OCI-LY7 (cell line): ENCODE data around the gene KIF7.

Experiments
- EZH2phosphoT487 ChIP-seq: fragments of 200-600 bp; sonication (generic); IDR thresholded peaks from 2 replicates; pipeline ENCODE4 v1.6.1; 2018; ENCODE audit warnings: low read depth, borderline replicate concordance, mild to moderate bottlenecking, mixed run types, antibody characterized with exemption, low read length, moderate library complexity, mixed read lengths
- TF ChIP-seq, protein P1 (sequence below): fragments of 200-600 bp; sonication (generic); conservative IDR thresholded peaks from 2 replicates; pipeline ENCODE4 v1.5.1; 2014; ENCODE audit warnings: mild to moderate bottlenecking, antibody characterized with exemption, low read length, moderate library complexity, mixed read lengths

DNA sequence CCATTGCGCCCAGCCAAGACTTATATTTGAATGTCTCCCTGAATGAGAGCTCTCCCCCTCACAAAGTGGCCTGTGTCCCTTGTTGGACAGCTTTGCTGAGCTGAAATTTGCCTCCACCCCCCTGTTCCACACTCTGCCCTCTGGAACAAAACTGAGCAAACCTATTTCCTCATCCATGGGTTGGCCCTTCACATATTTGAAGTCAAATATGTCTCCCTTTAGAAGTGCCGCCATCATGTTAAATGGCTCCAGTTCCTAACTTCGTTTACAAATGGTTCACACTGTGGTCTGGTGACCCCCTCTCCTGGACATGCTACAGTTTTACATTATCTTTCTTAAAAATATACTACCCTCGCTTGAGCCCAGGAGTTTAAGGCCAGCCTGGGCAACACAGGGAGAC lies 19.3 kb upstream of the KIF7 start:
- TF ChIP-seq, protein P1, sequence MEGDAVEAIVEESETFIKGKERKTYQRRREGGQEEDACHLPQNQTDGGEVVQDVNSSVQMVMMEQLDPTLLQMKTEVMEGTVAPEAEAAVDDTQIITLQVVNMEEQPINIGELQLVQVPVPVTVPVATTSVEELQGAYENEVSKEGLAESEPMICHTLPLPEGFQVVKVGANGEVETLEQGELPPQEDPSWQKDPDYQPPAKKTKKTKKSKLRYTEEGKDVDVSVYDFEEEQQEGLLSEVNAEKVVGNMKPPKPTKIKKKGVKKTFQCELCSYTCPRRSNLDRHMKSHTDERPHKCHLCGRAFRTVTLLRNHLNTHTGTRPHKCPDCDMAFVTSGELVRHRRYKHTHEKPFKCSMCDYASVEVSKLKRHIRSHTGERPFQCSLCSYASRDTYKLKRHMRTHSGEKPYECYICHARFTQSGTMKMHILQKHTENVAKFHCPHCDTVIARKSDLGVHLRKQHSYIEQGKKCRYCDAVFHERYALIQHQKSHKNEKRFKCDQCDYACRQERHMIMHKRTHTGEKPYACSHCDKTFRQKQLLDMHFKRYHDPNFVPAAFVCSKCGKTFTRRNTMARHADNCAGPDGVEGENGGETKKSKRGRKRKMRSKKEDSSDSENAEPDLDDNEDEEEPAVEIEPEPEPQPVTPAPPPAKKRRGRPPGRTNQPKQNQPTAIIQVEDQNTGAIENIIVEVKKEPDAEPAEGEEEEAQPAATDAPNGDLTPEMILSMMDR, result no peak
- no peak for TF ChIP-seq EZH2phosphoT487
